ENCODE data around the gene CMTM4.
"Not testable (repeated sequence)": the region's sequence is repeated elsewhere in the genome, so short reads cannot be mapped to it uniquely, and the experiment has no call there.

Gene CMTM4

GRCh38 chr16:66618588-66619375 is 77.8 kb downstream of the CMTM4 start:
- no peaks in the 10 kb centered on the region for H3K9me3 ChIP-seq (ENCODE audit: control insufficient read depth in 1 of 2, low read length in 2 of 2)
- no peak overlapping the region for H3K27ac ChIP-seq (ENCODE audit: low read depth, low read length)
- peaks cover 4% of the 10 kb centered on the region in 2 donors for H3K4me1 ChIP-seq (ENCODE audit: control insufficient read depth in 1 of 2, insufficient read depth in 2 of 2, low read length in 2 of 2)
- H3K4me3 ChIP-seq (ENCODE audit: low read depth in 1 of 2, low read length in 2 of 2): no peak overlapping the region
- H3K27me3 ChIP-seq (ENCODE audit: control insufficient read depth in 1 of 2, insufficient read depth in 2 of 2, low read length in 2 of 2): no peaks in the 10 kb centered on the region
- peaks cover 0 to 64% of the 10 kb centered on the region in 2 donors for H3K36me3 ChIP-seq (ENCODE audit: control insufficient read depth in 1 of 2, insufficient read depth in 2 of 2, low read length in 2 of 2)
- no peak overlapping the region for H3K9ac ChIP-seq (ENCODE audit: low read depth in 1 of 2, low read length in 2 of 2)

- peaks cover 4% of the 10 kb centered on the region in 2 donors for H3K4me1 ChIP-seq (ENCODE audit: control insufficient read depth in 1 of 2, insufficient read depth in 2 of 2, low read length in 2 of 2)
- H3K4me3 ChIP-seq (ENCODE audit: low read depth in 1 of 2, low read length in 2 of 2): no peak overlapping the region
- H3K27ac ChIP-seq (ENCODE audit: low read depth, low read length): no peak overlapping the region
- H3K9me3 ChIP-seq (ENCODE audit: control insufficient read depth in 1 of 2, low read length in 2 of 2): no peaks in the 10 kb centered on the region
- H3K9ac ChIP-seq (ENCODE audit: low read depth in 1 of 2, low read length in 2 of 2): no peak overlapping the region
- no peaks in the 10 kb centered on the region for H3K27me3 ChIP-seq (ENCODE audit: control insufficient read depth in 1 of 2, insufficient read depth in 2 of 2, low read length in 2 of 2)
- peaks cover 4 to 65% of the 10 kb centered on the region in 2 donors for H3K36me3 ChIP-seq (ENCODE audit: control insufficient read depth in 1 of 2, insufficient read depth in 2 of 2, low read length in 2 of 2)
These were observed 78.8 kb downstream of the CMTM4 start for GRCh38 chr16:66617728-66618127.

- no peak overlapping the region for H3K27ac ChIP-seq (ENCODE audit: low read depth, low read length)
- peaks cover 4 to 58% of the 10 kb centered on the region in 2 donors for H3K36me3 ChIP-seq (ENCODE audit: control insufficient read depth in 1 of 2, insufficient read depth in 2 of 2, low read length in 2 of 2)
- H3K4me1 ChIP-seq (ENCODE audit: control insufficient read depth in 1 of 2, insufficient read depth in 2 of 2, low read length in 2 of 2): peaks cover 4% of the 10 kb centered on the region in 2 donors
- no peaks in the 10 kb centered on the region for H3K27me3 ChIP-seq (ENCODE audit: control insufficient read depth in 1 of 2, insufficient read depth in 2 of 2, low read length in 2 of 2)
- no peaks in the 10 kb centered on the region for H3K9me3 ChIP-seq (ENCODE audit: control insufficient read depth in 1 of 2, low read length in 2 of 2)
- H3K4me3 ChIP-seq (ENCODE audit: low read depth in 1 of 2, low read length in 2 of 2): no peak overlapping the region
- H3K9ac ChIP-seq (ENCODE audit: low read depth in 1 of 2, low read length in 2 of 2): no peak overlapping the region
These were observed 79.5 kb downstream of the CMTM4 start for GRCh38 chr16:66617010-66617434.

GRCh38 chr16:66616592-66616991 is 80.0 kb downstream of the CMTM4 start:
- Histone ChIP-seq H3K9ac (ENCODE audit: low read depth in 1 of 2, low read length in 2 of 2) (no peak overlapping the region), H3K36me3 (ENCODE audit: control insufficient read depth in 1 of 2, insufficient read depth in 2 of 2, low read length in 2 of 2) (peaks cover 4 to 53% of the 10 kb centered on the region in 2 donors), H3K27ac (ENCODE audit: low read depth, low read length) (no peak overlapping the region)

GRCh38 chr16:66616169-66616568 is 80.4 kb downstream of the CMTM4 start:
- Histone ChIP-seq H3K27me3 (ENCODE audit: control insufficient read depth in 1 of 2, insufficient read depth in 2 of 2, low read length in 2 of 2) (no peaks in the 10 kb centered on the region), H3K9ac (ENCODE audit: low read depth in 1 of 2, low read length in 2 of 2) (no peak overlapping the region), H3K4me1 (ENCODE audit: control insufficient read depth in 1 of 2, insufficient read depth in 2 of 2, low read length in 2 of 2) (peaks cover 4% of the 10 kb centered on the region in 2 donors), H3K9me3 (ENCODE audit: control insufficient read depth in 1 of 2, low read length in 2 of 2) (no peaks in the 10 kb centered on the region), H3K36me3 (ENCODE audit: control insufficient read depth in 1 of 2, insufficient read depth in 2 of 2, low read length in 2 of 2) (peaks cover 8 to 52% of the 10 kb centered on the region in 2 donors), H3K4me3 (ENCODE audit: low read depth in 1 of 2, low read length in 2 of 2) (no peak overlapping the region), H3K27ac (ENCODE audit: low read depth, low read length) (no peak overlapping the region)

More at GRCh38 chr16:66616592-66616991, 80.0 kb downstream of the CMTM4 start:
- Histone ChIP-seq H3K4me1 (ENCODE audit: control insufficient read depth in 1 of 2, insufficient read depth in 2 of 2, low read length in 2 of 2) (peaks cover 4% of the 10 kb centered on the region in 2 donors), H3K4me3 (ENCODE audit: low read depth in 1 of 2, low read length in 2 of 2) (no peak overlapping the region), H3K9me3 (ENCODE audit: control insufficient read depth in 1 of 2, low read length in 2 of 2) (no peaks in the 10 kb centered on the region), H3K27me3 (ENCODE audit: control insufficient read depth in 1 of 2, insufficient read depth in 2 of 2, low read length in 2 of 2) (no peaks in the 10 kb centered on the region)

- H3K4me1 ChIP-seq (ENCODE audit: control insufficient read depth in 1 of 2, insufficient read depth in 2 of 2, low read length in 2 of 2): peaks cover 4% of the 10 kb centered on the region in 2 donors
- H3K27me3 ChIP-seq (ENCODE audit: control insufficient read depth in 1 of 2, insufficient read depth in 2 of 2, low read length in 2 of 2): no peaks in the 10 kb centered on the region
- H3K36me3 ChIP-seq (ENCODE audit: control insufficient read depth in 1 of 2, insufficient read depth in 2 of 2, low read length in 2 of 2): peaks cover 9 to 61% of the 10 kb centered on the region in 2 donors
- no peak overlapping the region for H3K9ac ChIP-seq (ENCODE audit: low read depth in 1 of 2, low read length in 2 of 2)
- H3K4me3 ChIP-seq (ENCODE audit: low read depth in 1 of 2, low read length in 2 of 2): no peak overlapping the region
- no peaks in the 10 kb centered on the region for H3K9me3 ChIP-seq (ENCODE audit: control insufficient read depth in 1 of 2, low read length in 2 of 2)
- H3K27ac ChIP-seq (ENCODE audit: low read depth, low read length): no peak overlapping the region
These were observed 82.3 kb downstream of the CMTM4 start for GRCh38 chr16:66614161-66614802.

GRCh38 chr16:66612422-66612821 is 84.1 kb downstream of the CMTM4 start:
- H3K36me3 ChIP-seq (ENCODE audit: control insufficient read depth in 1 of 2, insufficient read depth in 2 of 2, low read length in 2 of 2): peaks cover 9 to 60% of the 10 kb centered on the region in 2 donors

GRCh38 chr16:66611911-66612310 is 84.6 kb downstream of the CMTM4 start:
- not testable (repeated sequence) for H3K9me3 ChIP-seq (ENCODE audit: control insufficient read depth in 1 of 2, low read length in 2 of 2); H3K4me3 ChIP-seq (ENCODE audit: low read depth in 1 of 2, low read length in 2 of 2); H3K9ac ChIP-seq (ENCODE audit: low read depth in 1 of 2, low read length in 2 of 2); H3K27me3 ChIP-seq (ENCODE audit: control insufficient read depth in 1 of 2, insufficient read depth in 2 of 2, low read length in 2 of 2); H3K27ac ChIP-seq (ENCODE audit: low read depth, low read length)
- peaks cover 5 to 14% of the 10 kb centered on the region in 2 donors for H3K4me1 ChIP-seq (ENCODE audit: control insufficient read depth in 1 of 2, insufficient read depth in 2 of 2, low read length in 2 of 2)
- peaks cover 9 to 60% of the 10 kb centered on the region in 2 donors for H3K36me3 ChIP-seq (ENCODE audit: control insufficient read depth in 1 of 2, insufficient read depth in 2 of 2, low read length in 2 of 2)

More at GRCh38 chr16:66612422-66612821, 84.1 kb downstream of the CMTM4 start:
- Histone ChIP-seq H3K27ac (ENCODE audit: low read depth, low read length) (no peak overlapping the region), H3K4me1 (ENCODE audit: control insufficient read depth in 1 of 2, insufficient read depth in 2 of 2, low read length in 2 of 2) (peaks cover 5 to 14% of the 10 kb centered on the region in 2 donors), H3K9ac (ENCODE audit: low read depth in 1 of 2, low read length in 2 of 2) (no peak overlapping the region), H3K9me3 (ENCODE audit: control insufficient read depth in 1 of 2, low read length in 2 of 2) (no peaks in the 10 kb centered on the region), H3K4me3 (ENCODE audit: low read depth in 1 of 2, low read length in 2 of 2) (no peak overlapping the region), H3K27me3 (ENCODE audit: control insufficient read depth in 1 of 2, insufficient read depth in 2 of 2, low read length in 2 of 2) (no peaks in the 10 kb centered on the region)

GRCh38 chr16:66610111-66610820 is 86.3 kb downstream of the CMTM4 start:
- Histone ChIP-seq H3K9ac (ENCODE audit: low read depth in 1 of 2, low read length in 2 of 2) (no peak overlapping the region), H3K9me3 (ENCODE audit: control insufficient read depth in 1 of 2, low read length in 2 of 2) (no peaks in the 10 kb centered on the region), H3K27me3 (ENCODE audit: control insufficient read depth in 1 of 2, insufficient read depth in 2 of 2, low read length in 2 of 2) (no peaks in the 10 kb centered on the region), H3K27ac (ENCODE audit: low read depth, low read length) (no peak overlapping the region), H3K4me1 (ENCODE audit: control insufficient read depth in 1 of 2, insufficient read depth in 2 of 2, low read length in 2 of 2) (peaks cover 5 to 25% of the 10 kb centered on the region in 2 donors), H3K36me3 (ENCODE audit: control insufficient read depth in 1 of 2, insufficient read depth in 2 of 2, low read length in 2 of 2) (peaks cover 9 to 50% of the 10 kb centered on the region in 2 donors), H3K4me3 (ENCODE audit: low read depth in 1 of 2, low read length in 2 of 2) (no peak overlapping the region)

- Histone ChIP-seq H3K36me3 (ENCODE audit: control insufficient read depth in 1 of 2, insufficient read depth in 2 of 2, low read length in 2 of 2) (peaks cover 9 to 39% of the 10 kb centered on the region in 2 donors), H3K9ac (ENCODE audit: low read depth in 1 of 2, low read length in 2 of 2) (no peak overlapping the region), H3K27ac (ENCODE audit: low read depth, low read length) (no peak overlapping the region)
These were observed 87.4 kb downstream of the CMTM4 start for GRCh38 chr16:66609139-66609510.

More at GRCh38 chr16:66609139-66609510, 87.4 kb downstream of the CMTM4 start:
- H3K9me3 ChIP-seq (ENCODE audit: control insufficient read depth in 1 of 2, low read length in 2 of 2): no peaks in the 10 kb centered on the region
- no peak overlapping the region for H3K4me3 ChIP-seq (ENCODE audit: low read depth in 1 of 2, low read length in 2 of 2)
- no peaks in the 10 kb centered on the region for H3K27me3 ChIP-seq (ENCODE audit: control insufficient read depth in 1 of 2, insufficient read depth in 2 of 2, low read length in 2 of 2)
- H3K4me1 ChIP-seq (ENCODE audit: control insufficient read depth in 1 of 2, insufficient read depth in 2 of 2, low read length in 2 of 2): peaks cover 5 to 25% of the 10 kb centered on the region in 2 donors
